IMR-90 (cell line): Measurements from ENCODE around the gene POGK.

Source experiments
- BHLHE40 ChIP-seq: fragments of 150-350 bp; IDR thresholded peaks from 2 replicates; pipeline ENCODE4 v1.6.1; 2016; ENCODE audit warnings: mild to moderate bottlenecking, low read depth, low read length
- CEBPB ChIP-seq: IDR thresholded peaks from 2 replicates; pipeline ENCODE4 v1.6.1; 2012; ENCODE audit warnings: low read depth, low read length, improper control_type of control experiment
- CHD1 ChIP-seq: IDR thresholded peaks from 2 replicates; pipeline ENCODE4 v1.6.1; 2012; ENCODE audit warnings: low read depth, low read length, improper control_type of control experiment
- FOS ChIP-seq: fragments of 150-350 bp; IDR thresholded peaks from 2 replicates; pipeline ENCODE4 v1.6.1; 2016; ENCODE audit warnings: low read depth, low read length
- MAFK ChIP-seq: IDR thresholded peaks from 2 replicates; pipeline ENCODE4 v1.6.1; 2012; ENCODE audit warnings: low read depth, low read length, improper control_type of control experiment
- NFE2L2 ChIP-seq: fragments of 150-350 bp; IDR thresholded peaks from 2 replicates; pipeline ENCODE4 v1.6.1; 2016; ENCODE audit warnings: low read depth, mild to moderate bottlenecking, low read length
- POLR2A ChIP-seq: IDR thresholded peaks from 2 replicates; pipeline ENCODE4 v1.6.1; 2012; ENCODE audit warnings: mild to moderate bottlenecking, low read depth, low read length
- RAD21 ChIP-seq: IDR thresholded peaks from 2 replicates; pipeline ENCODE4 v1.6.1; 2012; ENCODE audit warnings: low read length, improper control_type of control experiment
- RCOR1 ChIP-seq: IDR thresholded peaks from 2 replicates; pipeline ENCODE4 v1.6.1; 2012; ENCODE audit warnings: mild to moderate bottlenecking, low read length, improper control_type of control experiment; ENCODE audit not compliant: insufficient replicate concordance
- RFX5 ChIP-seq: IDR thresholded peaks from 2 replicates; pipeline ENCODE4 v1.8.0; 2012; ENCODE audit warnings: low read depth, mild to moderate bottlenecking, low read length, moderate library complexity
- SMC3 ChIP-seq: fragments of 150-350 bp; IDR thresholded peaks from 2 replicates; pipeline ENCODE4 v1.6.1; 2016; ENCODE audit warnings: low read depth, mild to moderate bottlenecking, antibody characterized with exemption, low read length, moderate library complexity
- TF ChIP-seq, protein P1 (sequence below): conservative IDR thresholded peaks from 2 replicates; pipeline ENCODE4 v1.5.1; 2012; ENCODE audit warnings: mild to moderate bottlenecking, low read depth, low read length, improper control_type of control experiment
- TF ChIP-seq, protein P2 (sequence below): fragments of 150-350 bp; IDR thresholded peaks from 2 replicates; pipeline ENCODE4 v1.6.1; 2017; ENCODE audit warnings: mild to moderate bottlenecking, antibody characterized with exemption, low read length, low read depth
- TF ChIP-seq, protein P3 (sequence below): fragments of 150-350 bp; IDR thresholded peaks from 2 replicates; pipeline ENCODE4 v1.6.1; 2016; ENCODE audit warnings: low read depth, mild to moderate bottlenecking, low read length, moderate library complexity, borderline replicate concordance

DNA sequence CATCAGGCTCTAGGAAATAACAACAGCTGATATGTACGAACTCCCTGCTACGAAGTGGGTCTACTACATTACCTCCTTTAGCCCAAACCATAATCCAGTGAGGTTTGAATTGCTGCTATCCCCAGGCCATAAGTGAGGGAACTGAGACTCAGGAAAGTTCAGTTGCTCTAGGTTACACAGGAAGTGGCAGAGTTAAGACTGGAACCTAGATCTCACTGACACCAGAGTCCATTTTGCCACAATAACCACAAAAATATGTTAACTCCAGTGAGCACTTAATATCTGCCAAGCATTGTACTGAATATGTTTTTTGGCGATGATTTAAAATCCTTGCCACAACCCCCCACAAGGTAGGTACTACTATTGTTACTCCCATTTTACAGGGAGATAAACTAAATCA, 45.7 kb downstream of the POGK start:
- TF ChIP-seq MAFK (no peak), BHLHE40 (no peak), POLR2A (no peak), RFX5 (no peak), NFE2L2 (no peak), CHD1 (no peak), RCOR1 (no peak), SMC3 (no peak), FOS (no peak), RAD21 (no peak), CEBPB (no peak)
- TF ChIP-seq, protein P1, sequence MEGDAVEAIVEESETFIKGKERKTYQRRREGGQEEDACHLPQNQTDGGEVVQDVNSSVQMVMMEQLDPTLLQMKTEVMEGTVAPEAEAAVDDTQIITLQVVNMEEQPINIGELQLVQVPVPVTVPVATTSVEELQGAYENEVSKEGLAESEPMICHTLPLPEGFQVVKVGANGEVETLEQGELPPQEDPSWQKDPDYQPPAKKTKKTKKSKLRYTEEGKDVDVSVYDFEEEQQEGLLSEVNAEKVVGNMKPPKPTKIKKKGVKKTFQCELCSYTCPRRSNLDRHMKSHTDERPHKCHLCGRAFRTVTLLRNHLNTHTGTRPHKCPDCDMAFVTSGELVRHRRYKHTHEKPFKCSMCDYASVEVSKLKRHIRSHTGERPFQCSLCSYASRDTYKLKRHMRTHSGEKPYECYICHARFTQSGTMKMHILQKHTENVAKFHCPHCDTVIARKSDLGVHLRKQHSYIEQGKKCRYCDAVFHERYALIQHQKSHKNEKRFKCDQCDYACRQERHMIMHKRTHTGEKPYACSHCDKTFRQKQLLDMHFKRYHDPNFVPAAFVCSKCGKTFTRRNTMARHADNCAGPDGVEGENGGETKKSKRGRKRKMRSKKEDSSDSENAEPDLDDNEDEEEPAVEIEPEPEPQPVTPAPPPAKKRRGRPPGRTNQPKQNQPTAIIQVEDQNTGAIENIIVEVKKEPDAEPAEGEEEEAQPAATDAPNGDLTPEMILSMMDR, result no peak
- TF ChIP-seq, protein P2, sequence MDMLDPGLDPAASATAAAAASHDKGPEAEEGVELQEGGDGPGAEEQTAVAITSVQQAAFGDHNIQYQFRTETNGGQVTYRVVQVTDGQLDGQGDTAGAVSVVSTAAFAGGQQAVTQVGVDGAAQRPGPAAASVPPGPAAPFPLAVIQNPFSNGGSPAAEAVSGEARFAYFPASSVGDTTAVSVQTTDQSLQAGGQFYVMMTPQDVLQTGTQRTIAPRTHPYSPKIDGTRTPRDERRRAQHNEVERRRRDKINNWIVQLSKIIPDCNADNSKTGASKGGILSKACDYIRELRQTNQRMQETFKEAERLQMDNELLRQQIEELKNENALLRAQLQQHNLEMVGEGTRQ, result no peak
- TF ChIP-seq, protein P3, sequence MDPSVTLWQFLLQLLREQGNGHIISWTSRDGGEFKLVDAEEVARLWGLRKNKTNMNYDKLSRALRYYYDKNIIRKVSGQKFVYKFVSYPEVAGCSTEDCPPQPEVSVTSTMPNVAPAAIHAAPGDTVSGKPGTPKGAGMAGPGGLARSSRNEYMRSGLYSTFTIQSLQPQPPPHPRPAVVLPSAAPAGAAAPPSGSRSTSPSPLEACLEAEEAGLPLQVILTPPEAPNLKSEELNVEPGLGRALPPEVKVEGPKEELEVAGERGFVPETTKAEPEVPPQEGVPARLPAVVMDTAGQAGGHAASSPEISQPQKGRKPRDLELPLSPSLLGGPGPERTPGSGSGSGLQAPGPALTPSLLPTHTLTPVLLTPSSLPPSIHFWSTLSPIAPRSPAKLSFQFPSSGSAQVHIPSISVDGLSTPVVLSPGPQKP, result no peak
